ENCODE results near the gene NDUFS8. TPM values are rescaled to one million over a fixed set of nuclear protein-coding genes. Genes with fewer than 3 reads are reported as not detected.

The NDUFS8 gene
- polyA plus RNA-seq, 1 donor from 2014 or later = 169 TPM

DNA sequence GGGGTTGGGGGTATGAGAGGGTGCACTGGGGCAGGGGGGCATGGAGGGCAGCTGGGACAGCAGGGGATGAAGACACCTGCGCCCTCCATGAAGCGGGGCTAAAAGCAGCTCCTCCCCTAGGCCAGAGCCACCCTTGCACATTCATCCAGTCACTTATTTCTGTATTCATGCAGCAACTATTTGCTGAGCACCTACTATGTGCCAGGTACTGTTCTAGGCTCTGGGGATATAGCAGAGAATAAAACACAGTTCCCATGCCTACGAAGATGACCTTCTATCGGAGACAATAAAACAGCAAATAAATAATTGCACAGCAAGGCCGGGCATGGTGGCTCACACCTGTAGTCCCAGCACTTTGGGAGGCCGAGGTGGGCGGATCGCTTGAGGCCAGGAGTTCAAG is 15.0 kb upstream of the NDUFS8 start:
- H3K4me3 ChIP-seq (ENCODE audit: low read length) = no peak overlapping the region
- no peaks in the 10 kb centered on the region for H3K9me3 ChIP-seq (ENCODE audit: low read length)
- H3K27ac ChIP-seq (ENCODE audit: low read length) = no peak overlapping the region
- H2AFZ ChIP-seq (ENCODE audit: low read depth, low read length) = no peak overlapping the region
- no peaks in the 10 kb centered on the region for H3F3A ChIP-seq (ENCODE audit: insufficient read depth, low read length, poor library complexity, severe bottlenecking)
- H3K4me2 ChIP-seq (ENCODE audit: low read length) = no peak overlapping the region
- TF ChIP-seq, protein P1, sequence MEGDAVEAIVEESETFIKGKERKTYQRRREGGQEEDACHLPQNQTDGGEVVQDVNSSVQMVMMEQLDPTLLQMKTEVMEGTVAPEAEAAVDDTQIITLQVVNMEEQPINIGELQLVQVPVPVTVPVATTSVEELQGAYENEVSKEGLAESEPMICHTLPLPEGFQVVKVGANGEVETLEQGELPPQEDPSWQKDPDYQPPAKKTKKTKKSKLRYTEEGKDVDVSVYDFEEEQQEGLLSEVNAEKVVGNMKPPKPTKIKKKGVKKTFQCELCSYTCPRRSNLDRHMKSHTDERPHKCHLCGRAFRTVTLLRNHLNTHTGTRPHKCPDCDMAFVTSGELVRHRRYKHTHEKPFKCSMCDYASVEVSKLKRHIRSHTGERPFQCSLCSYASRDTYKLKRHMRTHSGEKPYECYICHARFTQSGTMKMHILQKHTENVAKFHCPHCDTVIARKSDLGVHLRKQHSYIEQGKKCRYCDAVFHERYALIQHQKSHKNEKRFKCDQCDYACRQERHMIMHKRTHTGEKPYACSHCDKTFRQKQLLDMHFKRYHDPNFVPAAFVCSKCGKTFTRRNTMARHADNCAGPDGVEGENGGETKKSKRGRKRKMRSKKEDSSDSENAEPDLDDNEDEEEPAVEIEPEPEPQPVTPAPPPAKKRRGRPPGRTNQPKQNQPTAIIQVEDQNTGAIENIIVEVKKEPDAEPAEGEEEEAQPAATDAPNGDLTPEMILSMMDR (IDR thresholded peaks at IDR 0.05; ENCODE audit: poor library complexity, severe bottlenecking) = no peak
- TF ChIP-seq SMC3 (conservative IDR thresholded peaks at IDR 0.05; ENCODE audit: poor library complexity) (no peak), TAF1 (IDR thresholded peaks at IDR 0.05; ENCODE audit: low read depth) (no peak), POLR2AphosphoS5 (IDR thresholded peaks at IDR 0.05) (no peak), RAD21 (conservative IDR thresholded peaks at IDR 0.05) (no peak), MXI1 (conservative IDR thresholded peaks at IDR 0.05; ENCODE audit: poor library complexity, severe bottlenecking) (no peak), EZH2 (IDR thresholded peaks at IDR 0.05; ENCODE audit: borderline replicate concordance, insufficient read depth, low read length, poor library complexity, severe bottlenecking) (no peak), EP300 (conservative IDR thresholded peaks at IDR 0.05; ENCODE audit: poor library complexity, severe bottlenecking) (no peak)
- TF ChIP-seq, protein P2, sequence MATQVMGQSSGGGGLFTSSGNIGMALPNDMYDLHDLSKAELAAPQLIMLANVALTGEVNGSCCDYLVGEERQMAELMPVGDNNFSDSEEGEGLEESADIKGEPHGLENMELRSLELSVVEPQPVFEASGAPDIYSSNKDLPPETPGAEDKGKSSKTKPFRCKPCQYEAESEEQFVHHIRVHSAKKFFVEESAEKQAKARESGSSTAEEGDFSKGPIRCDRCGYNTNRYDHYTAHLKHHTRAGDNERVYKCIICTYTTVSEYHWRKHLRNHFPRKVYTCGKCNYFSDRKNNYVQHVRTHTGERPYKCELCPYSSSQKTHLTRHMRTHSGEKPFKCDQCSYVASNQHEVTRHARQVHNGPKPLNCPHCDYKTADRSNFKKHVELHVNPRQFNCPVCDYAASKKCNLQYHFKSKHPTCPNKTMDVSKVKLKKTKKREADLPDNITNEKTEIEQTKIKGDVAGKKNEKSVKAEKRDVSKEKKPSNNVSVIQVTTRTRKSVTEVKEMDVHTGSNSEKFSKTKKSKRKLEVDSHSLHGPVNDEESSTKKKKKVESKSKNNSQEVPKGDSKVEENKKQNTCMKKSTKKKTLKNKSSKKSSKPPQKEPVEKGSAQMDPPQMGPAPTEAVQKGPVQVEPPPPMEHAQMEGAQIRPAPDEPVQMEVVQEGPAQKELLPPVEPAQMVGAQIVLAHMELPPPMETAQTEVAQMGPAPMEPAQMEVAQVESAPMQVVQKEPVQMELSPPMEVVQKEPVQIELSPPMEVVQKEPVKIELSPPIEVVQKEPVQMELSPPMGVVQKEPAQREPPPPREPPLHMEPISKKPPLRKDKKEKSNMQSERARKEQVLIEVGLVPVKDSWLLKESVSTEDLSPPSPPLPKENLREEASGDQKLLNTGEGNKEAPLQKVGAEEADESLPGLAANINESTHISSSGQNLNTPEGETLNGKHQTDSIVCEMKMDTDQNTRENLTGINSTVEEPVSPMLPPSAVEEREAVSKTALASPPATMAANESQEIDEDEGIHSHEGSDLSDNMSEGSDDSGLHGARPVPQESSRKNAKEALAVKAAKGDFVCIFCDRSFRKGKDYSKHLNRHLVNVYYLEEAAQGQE (IDR thresholded peaks at IDR 0.05; ENCODE audit: borderline replicate concordance) = no peak
- no peaks in the 10 kb centered on the region for H4K20me1 ChIP-seq (ENCODE audit: insufficient read depth)
- H3K9ac ChIP-seq (ENCODE audit: low read length) = no peak overlapping the region
- H3K79me2 ChIP-seq (replicated peaks; ENCODE audit: insufficient read depth, low read length) = no peaks in the 10 kb centered on the region
- H3K36me3 ChIP-seq (ENCODE audit: insufficient read depth, low read length) = no peaks in the 10 kb centered on the region
- no peaks in the 10 kb centered on the region for H3K9me2 ChIP-seq (ENCODE audit: insufficient read depth, low read length)
- no peaks in the 10 kb centered on the region for H3K27me3 ChIP-seq (ENCODE audit: insufficient read depth, low read depth, low read length)

DNA sequence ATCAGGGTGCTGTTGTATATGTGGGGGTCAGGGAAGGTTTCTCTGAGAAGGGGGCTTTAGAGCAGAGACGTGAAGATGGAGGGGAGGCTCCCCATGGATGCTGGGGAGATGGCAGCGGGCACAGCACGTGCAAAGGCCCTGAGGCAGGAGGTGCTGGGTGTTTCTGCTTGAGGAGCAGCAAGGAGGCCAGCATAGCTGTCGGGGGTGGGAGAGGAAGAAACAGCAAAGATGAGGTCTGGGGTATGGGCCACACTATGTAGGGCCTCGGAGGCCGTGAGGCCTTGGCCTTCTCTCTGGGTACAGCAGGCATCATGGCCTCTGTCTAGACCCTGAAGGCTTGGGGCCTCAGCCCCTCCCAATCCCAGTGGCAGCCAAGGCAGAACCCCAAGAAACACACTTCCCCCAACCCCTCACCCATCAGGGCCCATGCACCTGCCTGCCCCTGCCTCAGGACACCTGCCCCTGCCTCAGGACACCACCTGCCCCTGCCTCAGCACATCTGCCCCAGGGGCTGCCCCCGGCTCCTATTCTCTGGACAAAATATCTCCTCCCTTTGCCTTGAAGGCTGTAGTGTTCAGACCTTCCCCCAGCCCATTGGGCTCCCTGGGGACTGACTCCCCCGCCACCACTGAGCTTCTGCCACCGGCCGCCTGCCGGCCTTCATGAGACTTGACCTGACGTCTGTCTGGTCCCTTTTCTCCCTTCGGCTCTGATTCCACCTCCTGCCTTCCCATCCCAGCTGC is 14.1 kb upstream of the NDUFS8 start:
- Histone ChIP-seq H3K9me3 (ENCODE audit: low read length) (no peaks in the 10 kb centered on the region), H3F3A (ENCODE audit: insufficient read depth, low read length, poor library complexity, severe bottlenecking) (no peaks in the 10 kb centered on the region), H3K4me2 (ENCODE audit: low read length) (no peak overlapping the region), H4K20me1 (ENCODE audit: insufficient read depth) (no peaks in the 10 kb centered on the region), H3K27ac (ENCODE audit: low read length) (no peak overlapping the region), H3K36me3 (ENCODE audit: insufficient read depth, low read length) (no peaks in the 10 kb centered on the region), H3K9me2 (ENCODE audit: insufficient read depth, low read length) (no peaks in the 10 kb centered on the region), H2AFZ (ENCODE audit: low read depth, low read length) (no peak overlapping the region), H3K79me2 (replicated peaks; ENCODE audit: insufficient read depth, low read length) (no peaks in the 10 kb centered on the region), H3K4me3 (ENCODE audit: low read length) (no peak overlapping the region), H3K27me3 (ENCODE audit: insufficient read depth, low read depth, low read length) (no peaks in the 10 kb centered on the region), H3K9ac (ENCODE audit: low read length) (no peak overlapping the region)
- no peak for TF ChIP-seq SMC3 (conservative IDR thresholded peaks at IDR 0.05; ENCODE audit: poor library complexity)
- no peak for TF ChIP-seq EP300 (conservative IDR thresholded peaks at IDR 0.05; ENCODE audit: poor library complexity, severe bottlenecking)
- TF ChIP-seq POLR2AphosphoS5 (IDR thresholded peaks at IDR 0.05) = no peak
- no peak for TF ChIP-seq RAD21 (conservative IDR thresholded peaks at IDR 0.05)
- TF ChIP-seq, protein P1 (IDR thresholded peaks at IDR 0.05; ENCODE audit: poor library complexity, severe bottlenecking) = no peak
- TF ChIP-seq TAF1 (IDR thresholded peaks at IDR 0.05; ENCODE audit: low read depth) = no peak
- TF ChIP-seq EZH2 (IDR thresholded peaks at IDR 0.05; ENCODE audit: borderline replicate concordance, insufficient read depth, low read length, poor library complexity, severe bottlenecking) = no peak
- TF ChIP-seq, protein P2 (IDR thresholded peaks at IDR 0.05; ENCODE audit: borderline replicate concordance) = no peak
- TF ChIP-seq MXI1 (conservative IDR thresholded peaks at IDR 0.05; ENCODE audit: poor library complexity, severe bottlenecking) = no peak

Data from neural cell (in vitro differentiated cells).